WTC11 (cell line): ENCODE data around the gene LASP1NB.

Experiments
- ATAC-seq: fragments of 200-7000 bp; cut with Tn5 transposase; 2 replicates; pipeline ENCODE4 v1.10.0; 2021; ENCODE audit warnings: mild to moderate bottlenecking, moderate library complexity
- CTCF ChIA-PET: fragments of 300-600 bp; sonication (Branson Sonifier 250); formaldehyde crosslinking; loops from one replicate; lab custom pipeline; 2021; ENCODE audit warnings: antibody characterized with exemption; lab: Charles Lee
- POLR2A ChIA-PET: fragments of 350-600 bp; sonication (Branson Sonifier 250); formaldehyde crosslinking; loops from one replicate; lab custom pipeline; 2021; ENCODE audit warnings: antibody characterized with exemption; lab: Charles Lee
- DNase-seq: peaks from one replicate; pipeline ENCODE4 v3.0.0; 2021; ENCODE audit warnings: low spot score
- H3K27ac Mint-ChIP-seq: 2 replicates; pipeline ENCODE4 v1.8.0; 2021; ENCODE audit warnings: mixed read lengths
- H3K27me3 Mint-ChIP-seq: 2 replicates; pipeline ENCODE4 v1.8.0; 2021; ENCODE audit warnings: low read depth, mild to moderate bottlenecking, moderate library complexity, mixed read lengths
- H3K36me3 Mint-ChIP-seq: 2 replicates; pipeline ENCODE4 v1.8.0; 2021; ENCODE audit warnings: mixed read lengths
- H3K4me1 Mint-ChIP-seq: 2 replicates; pipeline ENCODE4 v1.8.0; 2022; ENCODE audit warnings: mixed read lengths
- H3K4me3 Mint-ChIP-seq: 2 replicates; pipeline ENCODE4 v1.8.0; 2021; ENCODE audit warnings: mild to moderate bottlenecking, moderate library complexity, mixed read lengths
- H3K9me3 Mint-ChIP-seq: 2 replicates; pipeline ENCODE4 v1.8.0; 2021; ENCODE audit warnings: mixed read lengths
- AFF4 ChIP-seq: sonication (generic); formaldehyde crosslinking; IDR thresholded peaks from 2 replicates; pipeline ENCODE4 v1.8.1; 2023; ENCODE audit warnings: mild to moderate bottlenecking, missing genetic modification reagents, borderline replicate concordance
- CBFB ChIP-seq: sonication (generic); formaldehyde crosslinking; IDR thresholded peaks from 2 replicates; pipeline ENCODE4 v1.8.1; 2022; ENCODE audit warnings: mild to moderate bottlenecking, low read depth, missing genetic modification reagents
- EMX1 ChIP-seq: fragments of 250-450 bp; sonication (Bioruptor Pico); IDR thresholded peaks from 2 replicates; pipeline ENCODE4 v1.8.0; 2021; ENCODE audit warnings: mild to moderate bottlenecking
- ERG ChIP-seq: fragments of 250-450 bp; sonication (Bioruptor Pico); IDR thresholded peaks from 2 replicates; pipeline ENCODE4 v1.8.0; 2021; ENCODE audit warnings: mild to moderate bottlenecking
- ESRRA ChIP-seq: sonication (generic); formaldehyde crosslinking; IDR thresholded peaks from 2 replicates; pipeline ENCODE4 v1.8.1; 2022; ENCODE audit warnings: mild to moderate bottlenecking, missing genetic modification reagents, borderline replicate concordance
- ETV6 ChIP-seq: sonication (generic); formaldehyde crosslinking; IDR thresholded peaks from 2 replicates; pipeline ENCODE4 v1.8.1; 2022; ENCODE audit warnings: mild to moderate bottlenecking, missing genetic modification reagents
- FOXJ3 ChIP-seq: sonication (generic); formaldehyde crosslinking; IDR thresholded peaks from 2 replicates; pipeline ENCODE4 v1.9.0; 2021; ENCODE audit warnings: missing genetic modification reagents, mild to moderate bottlenecking, borderline replicate concordance
- HMGXB4 ChIP-seq: sonication (generic); formaldehyde crosslinking; IDR thresholded peaks from 2 replicates; pipeline ENCODE4 v1.8.1; 2023; ENCODE audit warnings: mild to moderate bottlenecking, moderate library complexity, missing genetic modification reagents
- JUN ChIP-seq: sonication (generic); formaldehyde crosslinking; IDR thresholded peaks from 2 replicates; pipeline ENCODE4 v1.8.0; 2023; ENCODE audit warnings: mild to moderate bottlenecking, missing genetic modification reagents
- NFE2L1 ChIP-seq: sonication (generic); formaldehyde crosslinking; IDR thresholded peaks from 2 replicates; pipeline ENCODE4 v1.8.1; 2023; ENCODE audit warnings: missing genetic modification reagents
- SOX15 ChIP-seq: fragments of 250-450 bp; sonication (Bioruptor Pico); IDR thresholded peaks from 2 replicates; pipeline ENCODE4 v1.9.0; 2021; ENCODE audit warnings: mild to moderate bottlenecking
- ZNF121 ChIP-seq: sonication (generic); formaldehyde crosslinking; IDR thresholded peaks from 2 replicates; pipeline ENCODE4 v1.8.0; 2023; ENCODE audit warnings: missing genetic modification reagents
- ZNF232 ChIP-seq: sonication (generic); formaldehyde crosslinking; IDR thresholded peaks from 2 replicates; pipeline ENCODE4 v1.8.0; 2022; ENCODE audit warnings: mild to moderate bottlenecking, missing genetic modification reagents
- ZNF317 ChIP-seq: sonication (generic); formaldehyde crosslinking; IDR thresholded peaks from 2 replicates; pipeline ENCODE4 v1.8.1; 2023; ENCODE audit warnings: low read depth, mild to moderate bottlenecking, moderate library complexity, missing genetic modification reagents, borderline replicate concordance
- ZNF416 ChIP-seq: fragments of 250-450 bp; sonication (Bioruptor Pico); IDR thresholded peaks from 2 replicates; pipeline ENCODE4 v1.9.0; 2021; ENCODE audit warnings: mild to moderate bottlenecking, inconsistent platforms
- ZNF423 ChIP-seq: fragments of 250-450 bp; sonication (Bioruptor Pico); IDR thresholded peaks from 2 replicates; pipeline ENCODE4 v2.1.2; 2022; ENCODE audit warnings: mild to moderate bottlenecking, moderate library complexity
- ZNF532 ChIP-seq: fragments of 250-450 bp; sonication (Bioruptor Pico); IDR thresholded peaks from 2 replicates; pipeline ENCODE4 v1.9.0; 2021; ENCODE audit warnings: mild to moderate bottlenecking, borderline replicate concordance

Gene LASP1NB

GRCh38 chr17:38888842-38889241 lies 36.6 kb upstream of the LASP1NB start (continued):
- TF ChIP-seq ZNF317 (CRISPR knock-in tag): no peak
- no peak for TF ChIP-seq FOXJ3 (CRISPR knock-in tag)
- TF ChIP-seq ZNF416 (CRISPR knock-in tag): no peak
- no peak for TF ChIP-seq ZNF232 (CRISPR knock-in tag)
- no peak for TF ChIP-seq ZNF423
- TF ChIP-seq ESRRA (CRISPR knock-in tag): no peak

GRCh38 chr17:38889745-38890409 lies 35.5 kb upstream of the LASP1NB start:
- ATAC-seq (no peak), DNase-seq (no peak)
- TF ChIP-seq NFE2L1 (CRISPR knock-in tag) (no peak), SOX15 (CRISPR knock-in tag) (no peak), HMGXB4 (CRISPR knock-in tag) (no peak), CBFB (CRISPR knock-in tag) (no peak), JUN (no peak)
- H3K4me3 Mint-ChIP-seq: no peak overlapping the region
- peaks cover 10% of the 10 kb centered on the region; the same call in 1 of the 2 replicates for H3K36me3 Mint-ChIP-seq
- peak overlapping the region; percentile 93 for H3K27ac Mint-ChIP-seq
- CTCF ChIA-PET: no interaction called here
- H3K4me1 Mint-ChIP-seq: peaks cover 40% of the 10 kb centered on the region
- POLR2A ChIA-PET: no interaction called here
- H3K9me3 Mint-ChIP-seq: no peaks in the 10 kb centered on the region
- H3K27me3 Mint-ChIP-seq: no peaks in the 10 kb centered on the region

- ATAC-seq (no peak), DNase-seq (no peak)
- TF ChIP-seq AFF4 (CRISPR knock-in tag) (no peak), ETV6 (CRISPR knock-in tag) (no peak), EMX1 (CRISPR knock-in tag) (no peak), ZNF121 (CRISPR knock-in tag) (no peak), ZNF532 (CRISPR knock-in tag) (no peak), ESRRA (CRISPR knock-in tag) (no peak), ERG (no peak)
- H3K27ac Mint-ChIP-seq: peak overlapping the region; percentile 93; the same call in 1 of the 2 replicates
- peaks cover 35% of the 10 kb centered on the region for H3K4me1 Mint-ChIP-seq
- H3K36me3 Mint-ChIP-seq: peaks cover 10% of the 10 kb centered on the region; the same call in 1 of the 2 replicates
- CTCF ChIA-PET: no interaction called here
- H3K9me3 Mint-ChIP-seq: no peaks in the 10 kb centered on the region
- no peaks in the 10 kb centered on the region for H3K27me3 Mint-ChIP-seq
- H3K4me3 Mint-ChIP-seq: no peak overlapping the region
- POLR2A ChIA-PET: no interaction called here
Measured at GRCh38 chr17:38890410-38890746, 35.0 kb upstream of the LASP1NB start.
